Activated CD8-positive, alpha-beta memory T cell treated with anti-CD3 and anti-CD28 coated beads for 36 hours (primary cell): ENCODE measurements around the gene TMEM117. TPM values are rescaled to one million over a fixed set of nuclear protein-coding genes. Genes with fewer than 3 reads are reported as not detected.
"Not testable (repeated sequence)": the region's sequence is repeated elsewhere in the genome, so short reads cannot be mapped to it uniquely, and the experiment has no call there.

Experiments used
- CTCF ChIA-PET: fragments of 350-600 bp; sonication (Branson Sonifier 250); formaldehyde crosslinking; loops from one replicate; lab custom pipeline; 2021; ENCODE audit warnings: antibody characterized with exemption; lab: Charles Lee
- POLR2A ChIA-PET: fragments of 350-600 bp; sonication (Branson Sonifier 250); formaldehyde crosslinking; loops from one replicate; lab custom pipeline; 2021; ENCODE audit warnings: antibody characterized with exemption; lab: Charles Lee
- total RNA-seq, 2 experiments: library from RNA; stranded (reverse); gene quantifications; one replicate each; pipeline ENCODE4 v1.2.3, GENCODE V29; 2021

The TMEM117 gene
- total RNA-seq, 2 experiments from 2014 or later = 1.3 to 1.5 TPM

- CTCF ChIA-PET, POLR2A ChIA-PET: not testable (repeated sequence)
Observed at GRCh38 chr12:43871258-43871657, 35.4 kb downstream of the TMEM117 start.

GRCh38 chr12:43872396-43872795 lies 36.5 kb downstream of the TMEM117 start:
- ChIA-PET CTCF (no interaction called here), POLR2A (no interaction called here)

- CTCF ChIA-PET = interaction anchor here (0.7 kb wide), 1 partner anchor 575 kb away, joined by 3 read pairs; no protein-coding TSS in a partner anchor
- POLR2A ChIA-PET = no interaction called here
Observed at GRCh38 chr12:43878050-43878449, 42.2 kb downstream of the TMEM117 start.

GRCh38 chr12:43880547-43880946 lies 44.7 kb downstream of the TMEM117 start:
- ChIA-PET POLR2A (no interaction called here), CTCF (no interaction called here)

- CTCF ChIA-PET = interaction anchor here (0.7 to 1.6 kb wide), 8 partner anchors 33 to 438 kb away, joined by 3 to 7 read pairs (median 3); no protein-coding TSS in a partner anchor
- POLR2A ChIA-PET = interaction anchor here (0.6 to 0.7 kb wide), 2 partner anchors 77 to 93 kb away, joined by 3 to 18 read pairs; partner anchors contain the start of gene TWF1
Observed at GRCh38 chr12:43882578-43883178, 46.8 kb downstream of the TMEM117 start.

- ChIA-PET CTCF (interaction anchor here (1.2 to 1.5 kb wide), 3 partner anchors 106 to 438 kb away, joined by 3 to 7 read pairs (median 4); no protein-coding TSS in a partner anchor), POLR2A (no interaction called here)
Observed at GRCh38 chr12:43883311-43883710, 47.4 kb downstream of the TMEM117 start.

- POLR2A ChIA-PET = no interaction called here
- CTCF ChIA-PET = no interaction called here
Observed at GRCh38 chr12:43883748-43884147, 47.9 kb downstream of the TMEM117 start.

GRCh38 chr12:43884683-43885410 lies 49.0 kb downstream of the TMEM117 start:
- CTCF ChIA-PET = no interaction called here
- POLR2A ChIA-PET = interaction anchor here (0.7 kb wide), 1 partner anchor 548 kb away, joined by 3 read pairs; no protein-coding TSS in a partner anchor

GRCh38 chr12:43887397-43887796 lies 51.5 kb downstream of the TMEM117 start:
- CTCF ChIA-PET = no interaction called here
- POLR2A ChIA-PET = no interaction called here

GRCh38 chr12:43891856-43892574 lies 56.1 kb downstream of the TMEM117 start:
- POLR2A ChIA-PET = no interaction called here
- CTCF ChIA-PET = no interaction called here

- ChIA-PET CTCF (interaction anchor here (0.6 kb wide), 1 partner anchor 218 kb away, joined by 4 read pairs; no protein-coding TSS in a partner anchor), POLR2A (no interaction called here)
Observed at GRCh38 chr12:43893670-43894069, 57.8 kb downstream of the TMEM117 start.

- ChIA-PET POLR2A (no interaction called here), CTCF (no interaction called here)
Observed at GRCh38 chr12:43895580-43896206, 59.8 kb downstream of the TMEM117 start.

- ChIA-PET CTCF (no interaction called here), POLR2A (no interaction called here)
Observed at GRCh38 chr12:43896496-43896895, 60.6 kb downstream of the TMEM117 start.

- CTCF ChIA-PET = no interaction called here
- POLR2A ChIA-PET = no interaction called here
Observed at GRCh38 chr12:43898474-43898873, 62.6 kb downstream of the TMEM117 start.

GRCh38 chr12:43899574-43899973 lies 63.7 kb downstream of the TMEM117 start:
- ChIA-PET POLR2A (no interaction called here), CTCF (no interaction called here)

- ChIA-PET CTCF (no interaction called here), POLR2A (no interaction called here)
Observed at GRCh38 chr12:43903686-43904085, 67.8 kb downstream of the TMEM117 start.

GRCh38 chr12:43912859-43913258 lies 77.0 kb downstream of the TMEM117 start:
- ChIA-PET CTCF (no interaction called here), POLR2A (no interaction called here)

GRCh38 chr12:43914391-43914790 lies 78.5 kb downstream of the TMEM117 start:
- ChIA-PET POLR2A (no interaction called here), CTCF (no interaction called here)

GRCh38 chr12:43914923-43915468 lies 79.1 kb downstream of the TMEM117 start:
- ChIA-PET POLR2A (no interaction called here), CTCF (interaction anchor here (1.1 kb wide), 1 partner anchor 32 kb away, joined by 3 read pairs; no protein-coding TSS in a partner anchor)
